ENCODE measurements around the gene ELFN1. TPM values are rescaled to one million over a fixed set of nuclear protein-coding genes. Genes with fewer than 3 reads are reported as not detected.

ELFN1 gene
- total RNA-seq, 8 experiments from 2014 or later = 0.13 to 25.2 (median 8.1) TPM

GRCh38 chr7:1698201-1698600, 28.1 kb downstream of the ELFN1 start:
- in situ Hi-C loops (cut with MboI; ENCODE audit: low pct_unique_long_range_greater_than_20kb in 2 of 9, low sequenced_read_pairs in 9 of 9, unreplicated experiment in 9 of 9) = no loop called here
- Histone ChIP-seq H3K27ac (no peak overlapping the region), H3K4me1 (replicated peaks in 1 of 2) (peaks cover 21 to 27% of the 10 kb centered on the region in 2 donors), H3K4me3 (no peak overlapping the region)
- 23 to 91% (median 63%) methylated on average over 3 to 7 of the region's 9 CpGs for whole genome bisulfite sequencing, 10 experiments
- no peak for ATAC-seq (replicated peaks in 6 of 8)

GRCh38 chr7:1698951-1699350, 28.9 kb downstream of the ELFN1 start:
- in situ Hi-C loops (cut with MboI; ENCODE audit: low pct_unique_long_range_greater_than_20kb in 2 of 9, low sequenced_read_pairs in 9 of 9, unreplicated experiment in 9 of 9) = no loop called here
- peaks cover 14 to 22% of the 10 kb centered on the region in 2 donors for H3K4me1 ChIP-seq (replicated peaks in 1 of 2)
- H3K4me3 ChIP-seq = no peak overlapping the region
- no peak for ATAC-seq (replicated peaks in 6 of 8)
- H3K27ac ChIP-seq = no peak overlapping the region
- WGBS, 10 experiments = 69 to 100% (median 95%) methylated on average over 1 to 6 of the region's 6 CpGs; no CpG with 5 or more reads in 3 of the 10 experiments

GRCh38 chr7:1700086-1700485, 30.0 kb downstream of the ELFN1 start:
- in situ Hi-C loops (cut with MboI; ENCODE audit: low pct_unique_long_range_greater_than_20kb in 2 of 9, low sequenced_read_pairs in 9 of 9, unreplicated experiment in 9 of 9) = no loop called here
- peaks cover 4 to 13% of the 10 kb centered on the region in 2 donors for H3K4me1 ChIP-seq (replicated peaks in 1 of 2)
- WGBS, 10 experiments = 60 to 100% (median 97%) methylated on average over 1 to 10 of the region's 11 CpGs; no CpG with 5 or more reads in 1 of the 10 experiments
- no peak overlapping the region for H3K4me3 ChIP-seq
- no peak for ATAC-seq (replicated peaks in 6 of 8)
- no peak overlapping the region for H3K27ac ChIP-seq

DNA sequence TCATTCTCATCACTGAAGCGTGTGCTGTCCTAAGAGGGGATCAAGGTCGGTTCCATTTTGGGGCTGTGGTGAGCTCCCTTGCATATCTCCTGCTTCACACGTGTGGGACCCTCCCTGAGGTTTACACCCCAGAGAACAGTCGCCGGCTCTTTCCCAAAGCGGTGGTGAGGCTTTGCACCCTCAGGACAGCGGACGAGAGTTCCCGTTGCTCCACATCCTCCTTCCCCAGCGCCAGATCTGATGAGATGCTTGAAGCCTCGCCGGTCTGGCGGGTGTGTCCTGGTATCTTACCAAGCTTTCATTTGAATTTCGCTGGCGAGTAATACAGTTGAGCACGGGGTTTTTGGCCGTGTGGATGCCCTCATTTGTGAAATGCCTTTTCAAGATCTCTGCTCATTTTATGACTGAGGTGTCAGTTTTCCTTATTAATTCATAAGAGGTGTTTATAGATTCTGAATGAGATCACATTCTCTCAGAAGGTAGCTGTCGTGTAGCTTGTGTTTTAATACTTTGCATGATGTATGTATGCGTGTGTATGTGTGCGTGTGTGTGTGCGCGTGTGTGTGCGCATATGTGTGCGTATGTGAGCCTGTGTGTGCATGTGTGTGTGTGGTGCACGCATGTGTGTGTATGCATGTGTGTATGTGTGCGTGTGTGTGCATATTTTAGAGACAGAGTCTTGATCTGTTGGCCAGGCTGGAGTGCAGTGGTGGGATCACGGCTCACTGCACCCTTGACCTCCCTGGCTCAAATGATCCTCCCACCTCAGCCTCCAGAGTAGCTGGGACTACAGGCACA, 30.7 kb downstream of the ELFN1 start:
- H3K27ac ChIP-seq = no peak overlapping the region
- ATAC-seq (replicated peaks in 6 of 8) = no peak
- WGBS, 10 experiments = 76 to 96% (median 84%) methylated on average over 2 to 12 of the region's 27 CpGs; no CpG with 5 or more reads in 2 of the 10 experiments
- in situ Hi-C loops (cut with MboI; ENCODE audit: low pct_unique_long_range_greater_than_20kb in 2 of 9, low sequenced_read_pairs in 9 of 9, unreplicated experiment in 9 of 9) = no loop called here
- no peak overlapping the region for H3K4me3 ChIP-seq
- H3K4me1 ChIP-seq (replicated peaks in 1 of 2) = peaks cover 4 to 13% of the 10 kb centered on the region in 2 donors

DNA sequence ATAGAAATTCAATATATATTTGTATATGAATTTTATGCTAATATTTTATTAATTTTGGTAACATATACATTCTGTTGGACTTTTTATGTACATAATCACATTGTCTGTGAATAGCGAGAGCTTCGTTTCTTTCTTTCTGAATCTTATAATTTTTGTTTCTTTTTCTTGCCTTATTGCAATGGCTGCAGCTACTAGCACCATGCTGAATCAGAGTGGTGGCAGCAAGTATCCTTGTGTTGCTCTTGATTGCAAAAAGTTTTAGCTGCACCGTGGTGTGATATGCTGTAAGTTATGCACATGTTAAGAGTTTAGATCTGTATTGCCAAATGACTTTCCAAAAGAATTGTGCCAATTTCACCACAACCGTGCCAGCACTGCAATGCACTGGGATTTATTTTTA, 32.6 kb downstream of the ELFN1 start:
- Histone ChIP-seq H3K4me1 (replicated peaks in 1 of 2) (peaks cover 4 to 8% of the 10 kb centered on the region in 2 donors), H3K4me3 (no peak overlapping the region), H3K27ac (no peak overlapping the region)
- no peak for ATAC-seq (replicated peaks in 6 of 8)
- in situ Hi-C loops (cut with MboI; ENCODE audit: low pct_unique_long_range_greater_than_20kb in 2 of 9, low sequenced_read_pairs in 9 of 9, unreplicated experiment in 9 of 9) = no loop called here
- WGBS, 10 experiments = 60 to 100% (median 95%) methylated on average over 1 to 4 of the region's 4 CpGs; no CpG with 5 or more reads in 1 of the 10 experiments

GRCh38 chr7:1703441-1703840, 33.4 kb downstream of the ELFN1 start:
- Histone ChIP-seq H3K4me1 (replicated peaks in 1 of 2) (peaks cover under 1 to 2% of the 10 kb centered on the region in 2 donors), H3K27ac (no peak overlapping the region), H3K4me3 (no peak overlapping the region)
- in situ Hi-C loops (cut with MboI; ENCODE audit: low pct_unique_long_range_greater_than_20kb in 2 of 9, low sequenced_read_pairs in 9 of 9, unreplicated experiment in 9 of 9) = no loop called here
- 17 to 96% (median 38%) methylated on average over 2 to 6 of the region's 8 CpGs; no CpG with 5 or more reads in 2 of the 10 experiments for WGBS, 10 experiments
- ATAC-seq (replicated peaks in 6 of 8) = no peak

GRCh38 chr7:1703871-1704810, 34.1 kb downstream of the ELFN1 start:
- in situ Hi-C loops (cut with MboI; ENCODE audit: low pct_unique_long_range_greater_than_20kb in 2 of 9, low sequenced_read_pairs in 9 of 9, unreplicated experiment in 9 of 9) = no loop called here
- peaks cover 0 to 2% of the 10 kb centered on the region in 2 donors for H3K4me1 ChIP-seq (replicated peaks in 1 of 2)
- no peak overlapping the region for H3K4me3 ChIP-seq
- WGBS, 10 experiments = 73 to 90% (median 90%) methylated on average over 2 to 5 of the region's 20 CpGs; no CpG with 5 or more reads in 5 of the 10 experiments
- ATAC-seq (replicated peaks in 6 of 8) = peak in 1 of 8 experiments; percentile 22
- no peak overlapping the region for H3K27ac ChIP-seq

DNA sequence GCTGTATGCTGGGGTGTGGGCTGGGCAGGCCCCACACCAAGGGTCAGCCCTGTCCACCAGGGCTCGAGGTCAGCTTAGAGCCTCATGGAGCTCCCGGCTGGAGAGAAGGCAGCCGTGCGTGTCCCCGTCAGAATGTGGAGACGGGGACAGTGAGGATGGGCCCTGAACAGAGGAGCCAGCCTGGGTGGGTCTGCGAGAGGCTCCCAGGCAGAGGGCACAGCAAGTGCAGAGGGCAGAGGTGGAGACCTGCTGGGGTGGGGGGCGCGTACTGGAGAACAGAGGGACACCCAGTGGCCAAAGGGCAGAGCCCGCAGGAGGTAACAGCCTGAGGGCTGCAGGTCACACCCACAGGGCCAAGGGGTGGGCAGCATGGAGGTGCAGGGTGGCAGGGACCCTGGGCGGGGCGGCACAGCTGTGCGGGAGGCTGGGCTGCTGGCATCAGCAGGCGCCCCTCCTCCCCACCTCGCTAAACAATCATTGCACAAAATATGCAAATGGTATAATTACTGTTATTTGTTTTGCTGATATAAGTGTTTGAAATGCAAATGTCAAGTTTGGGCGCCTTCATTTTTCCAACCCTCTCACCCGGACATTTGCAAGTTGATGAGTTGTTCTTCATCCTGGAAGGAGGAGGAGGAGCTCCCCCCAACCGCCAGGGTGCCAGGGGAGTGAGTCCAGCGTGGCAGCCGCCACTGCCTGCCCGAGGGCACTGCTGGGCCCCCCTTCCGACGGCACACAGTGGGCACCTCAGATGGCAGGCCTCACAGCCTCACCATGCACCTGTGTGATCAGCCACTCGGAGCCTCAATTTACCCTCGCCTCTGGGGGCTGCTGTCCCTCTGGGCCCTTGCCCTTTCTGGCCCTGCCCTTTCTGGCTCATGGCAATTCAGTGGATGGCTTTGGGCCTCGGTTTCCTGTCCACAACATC, 35.0 kb downstream of the ELFN1 start:
- WGBS, 10 experiments = 0 to 100% (median 79%) methylated on average over 1 to 11 of the region's 26 CpGs; no CpG with 5 or more reads in 3 of the 10 experiments
- in situ Hi-C loops (cut with MboI; ENCODE audit: low pct_unique_long_range_greater_than_20kb in 2 of 9, low sequenced_read_pairs in 9 of 9, unreplicated experiment in 9 of 9) = no loop called here

GRCh38 chr7:1705856-1706255, 35.8 kb downstream of the ELFN1 start:
- WGBS, 10 experiments = 75 to 82% (median 80%) methylated on average over 3 to 4 of the region's 13 CpGs; no CpG with 5 or more reads in 7 of the 10 experiments
- Histone ChIP-seq H3K4me3 (no peak overlapping the region), H3K4me1 (replicated peaks in 1 of 2) (peaks cover 0 to 2% of the 10 kb centered on the region in 2 donors), H3K27ac (no peak overlapping the region)
- in situ Hi-C loops (cut with MboI; ENCODE audit: low pct_unique_long_range_greater_than_20kb in 2 of 9, low sequenced_read_pairs in 9 of 9, unreplicated experiment in 9 of 9) = no loop called here
- ATAC-seq (replicated peaks in 6 of 8) = no peak

More for the DNA sequence above, 35.0 kb downstream of the ELFN1 start:
- H3K27ac ChIP-seq = no peak overlapping the region
- peaks cover 0 to 2% of the 10 kb centered on the region in 2 donors for H3K4me1 ChIP-seq (replicated peaks in 1 of 2)
- no peak overlapping the region for H3K4me3 ChIP-seq
- ATAC-seq (replicated peaks in 6 of 8) = peak in 4 of 8 experiments; percentile 33 to 81 (median 40)

DNA sequence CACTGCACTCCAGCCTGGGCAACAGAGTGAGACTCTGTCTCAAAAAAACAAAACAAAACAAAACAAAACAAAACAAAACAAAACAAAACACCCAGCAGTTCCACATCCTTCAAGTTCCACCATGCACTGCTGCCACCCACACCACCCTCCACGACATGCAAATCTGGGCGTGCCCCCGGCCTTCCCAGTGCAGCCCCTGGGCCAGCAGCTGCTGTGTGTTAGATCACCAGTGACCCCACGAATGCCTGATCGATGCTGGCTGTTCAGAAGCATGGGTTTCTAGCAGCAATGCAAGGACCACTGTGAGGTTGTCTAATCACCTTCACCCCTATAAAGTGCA, 36.3 kb downstream of the ELFN1 start:
- ATAC-seq (replicated peaks in 6 of 8) = peak in 1 of 8 experiments; percentile 54
- H3K4me1 ChIP-seq (replicated peaks in 1 of 2) = peaks cover 0 to 2% of the 10 kb centered on the region in 2 donors
- WGBS, 10 experiments = 23 to 80% (median 60%) methylated on average over 1 to 5 of the region's 5 CpGs; no CpG with 5 or more reads in 5 of the 10 experiments
- H3K27ac ChIP-seq = no peak overlapping the region
- in situ Hi-C loops (cut with MboI; ENCODE audit: low pct_unique_long_range_greater_than_20kb in 2 of 9, low sequenced_read_pairs in 9 of 9, unreplicated experiment in 9 of 9) = no loop called here
- no peak overlapping the region for H3K4me3 ChIP-seq

- in situ Hi-C loops (cut with MboI; ENCODE audit: low pct_unique_long_range_greater_than_20kb in 2 of 9, low sequenced_read_pairs in 9 of 9, unreplicated experiment in 9 of 9) = no loop called here
- no peak overlapping the region for H3K4me3 ChIP-seq
- ATAC-seq (replicated peaks in 6 of 8) = peak in 3 of 8 experiments; percentile 12 to 39 (median 33)
- no peak overlapping the region for H3K27ac ChIP-seq
- peaks cover 0 to 2% of the 10 kb centered on the region in 2 donors for H3K4me1 ChIP-seq (replicated peaks in 1 of 2)
- 37 to 100% (median 77%) methylated on average over 1 to 15 of the region's 33 CpGs; no CpG with 5 or more reads in 2 of the 10 experiments for WGBS, 10 experiments
Measured at GRCh38 chr7:1706721-1707613, 36.9 kb downstream of the ELFN1 start.

Data from motor neuron (in vitro differentiated cells).